Thoracic aorta (tissue), 2 donors: ENCODE results near the gene IL6R. TPM values are rescaled to one million over a fixed set of nuclear protein-coding genes. Genes with fewer than 3 reads are reported as not detected.
A peak's percentile ranks its signal among the peaks of the same experiment; 100 is the strongest.

Experiments used
- ATAC-seq: fragments of 150-250 bp; one replicate; pipeline ENCODE4 v1.8.0; 2017; ENCODE audit warnings: low read depth; ENCODE audit not compliant: insufficient number of reproducible peaks, low FRiP score
- DNase-seq: peaks from one replicate; pipeline ENCODE4 v3.0.0-alpha.2; 2020; ENCODE audit warnings: low spot score
- H3K27ac ChIP-seq, 2 donors: fragments of 200-600 bp; sonication (generic); 1 replicate in 1 of 2; 2 replicates in 1 of 2; pipeline ENCODE4 v1.5.1; 2016; ENCODE audit warnings: mild to moderate bottlenecking in 2 of 2, moderate library complexity in 2 of 2
- H3K27me3 ChIP-seq: fragments of 200-600 bp; sonication (generic); replicated peaks from 2 replicates; pipeline ENCODE4 v1.6.0; 2016; ENCODE audit warnings: mild to moderate bottlenecking; ENCODE audit not compliant: insufficient read depth
- H3K36me3 ChIP-seq: fragments of 200-600 bp; sonication (generic); one replicate; pipeline ENCODE4 v1.5.1; 2016
- H3K4me1 ChIP-seq, 2 donors: fragments of 200-600 bp; sonication (generic); 1 replicate in 1 of 2; 2 replicates in 1 of 2; pipeline versions ENCODE4 v1.5.1 to v1.6.0; 2016; ENCODE audit warnings: low read depth in 2 of 2, mild to moderate bottlenecking in 1 of 2; ENCODE audit not compliant: control insufficient read depth in 1 of 2
- H3K4me3 ChIP-seq: fragments of 200-600 bp; sonication (generic); 2 replicates; pipeline ENCODE4 v1.5.1; 2016; ENCODE audit warnings: mild to moderate bottlenecking
- H3K9me3 ChIP-seq: fragments of 200-600 bp; sonication (generic); 2 replicates; pipeline ENCODE4 v1.5.1; 2016
- CTCF ChIP-seq: fragments of 200-600 bp; sonication (generic); IDR thresholded peaks from one replicate; pipeline ENCODE4 v1.5.1; 2019; ENCODE audit warnings: antibody characterized with exemption
- total RNA-seq, 2 donors: library from RNA; depleted of rRNA; stranded (reverse); fragments of >200 nt; gene quantifications; one replicate each; pipeline versions ENCODE4 v1.1.0 to v1.2.3, GENCODE V29; 2016

The IL6R gene
- total RNA-seq, 2 donors from 2014 or later, result 25.8 to 48.3 TPM

DNA sequence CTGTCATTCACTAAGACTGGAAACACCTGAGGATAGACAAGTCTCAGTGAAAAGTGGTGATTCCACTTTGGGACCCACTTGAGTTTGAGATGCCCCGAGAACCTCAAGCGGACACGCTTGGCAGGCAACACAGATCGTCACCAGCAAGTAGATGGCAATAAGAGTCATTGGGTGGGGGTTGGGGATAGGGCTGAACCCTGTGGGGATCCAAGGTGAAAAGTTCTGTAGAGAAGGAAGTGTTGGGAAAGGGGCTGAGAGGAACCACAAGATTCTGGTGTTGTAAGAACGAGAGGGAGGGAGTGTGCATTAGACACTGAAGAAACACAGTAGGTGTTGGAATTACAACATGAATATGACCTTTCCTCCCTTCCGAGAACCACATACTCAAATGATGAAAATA is 51.5 kb downstream of the IL6R start:
- no peak for ATAC-seq

DNA sequence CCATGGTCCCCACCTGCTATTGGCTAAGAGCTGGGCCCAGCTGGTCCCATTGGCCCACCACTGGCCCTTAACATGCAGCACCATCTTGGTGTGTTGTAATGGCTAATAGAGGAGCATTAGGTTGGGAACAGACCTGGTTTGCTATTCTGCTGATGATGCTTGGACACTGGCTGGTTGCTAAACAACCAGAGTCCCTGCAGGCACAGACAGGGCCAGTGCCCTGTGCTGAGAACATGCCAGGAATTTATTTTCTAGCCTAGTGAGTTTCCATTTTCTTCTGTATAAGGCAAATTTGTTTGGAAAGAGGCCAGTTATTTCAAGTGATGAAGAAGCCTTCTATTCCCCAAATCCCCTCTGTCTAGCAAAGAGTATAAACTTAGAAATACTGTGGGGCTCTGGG is 53.9 kb downstream of the IL6R start:
- Histone ChIP-seq H3K27ac (no peak overlapping the region), H3K36me3 (no peaks in the 10 kb centered on the region), H3K4me1 (peaks cover 0 to 11% of the 10 kb centered on the region in 2 donors), H3K9me3 (no peaks in the 10 kb centered on the region), H3K4me3 (no peak overlapping the region), H3K27me3 (no peaks in the 10 kb centered on the region)
- TF ChIP-seq CTCF, result no peak
- DNase-seq (no peak), ATAC-seq (no peak)

More for the DNA sequence above, 51.5 kb downstream of the IL6R start:
- H3K9me3 ChIP-seq, result no peaks in the 10 kb centered on the region
- DNase-seq, result no peak
- no peaks in the 10 kb centered on the region for H3K27me3 ChIP-seq
- H3K36me3 ChIP-seq, result no peaks in the 10 kb centered on the region
- H3K4me1 ChIP-seq, result peaks cover 0 to 12% of the 10 kb centered on the region in 2 donors
- no peak overlapping the region for H3K27ac ChIP-seq
- no peak overlapping the region for H3K4me3 ChIP-seq
- no peak for TF ChIP-seq CTCF

- Histone ChIP-seq H3K4me1 (peaks cover 0 to 11% of the 10 kb centered on the region in 2 donors), H3K4me3 (no peak overlapping the region), H3K9me3 (no peaks in the 10 kb centered on the region), H3K27me3 (no peaks in the 10 kb centered on the region), H3K27ac (no peak overlapping the region), H3K36me3 (no peaks in the 10 kb centered on the region)
- TF ChIP-seq CTCF, result no peak
- no peak for DNase-seq
- ATAC-seq, result no peak
These were observed 55.6 kb downstream of the IL6R start for GRCh38 chr1:154460695-154461260.

GRCh38 chr1:154463512-154463990 is 58.4 kb downstream of the IL6R start:
- H3K36me3 ChIP-seq, result no peaks in the 10 kb centered on the region
- no peak overlapping the region for H3K4me3 ChIP-seq
- DNase-seq, result no peak
- H3K27ac ChIP-seq, result peak overlapping the region in 1 of 2 donors; percentile 41
- no peaks in the 10 kb centered on the region for H3K9me3 ChIP-seq
- H3K27me3 ChIP-seq, result no peaks in the 10 kb centered on the region
- no peak for TF ChIP-seq CTCF
- H3K4me1 ChIP-seq, result peaks cover 0 to 11% of the 10 kb centered on the region in 2 donors
- no peak for ATAC-seq

DNA sequence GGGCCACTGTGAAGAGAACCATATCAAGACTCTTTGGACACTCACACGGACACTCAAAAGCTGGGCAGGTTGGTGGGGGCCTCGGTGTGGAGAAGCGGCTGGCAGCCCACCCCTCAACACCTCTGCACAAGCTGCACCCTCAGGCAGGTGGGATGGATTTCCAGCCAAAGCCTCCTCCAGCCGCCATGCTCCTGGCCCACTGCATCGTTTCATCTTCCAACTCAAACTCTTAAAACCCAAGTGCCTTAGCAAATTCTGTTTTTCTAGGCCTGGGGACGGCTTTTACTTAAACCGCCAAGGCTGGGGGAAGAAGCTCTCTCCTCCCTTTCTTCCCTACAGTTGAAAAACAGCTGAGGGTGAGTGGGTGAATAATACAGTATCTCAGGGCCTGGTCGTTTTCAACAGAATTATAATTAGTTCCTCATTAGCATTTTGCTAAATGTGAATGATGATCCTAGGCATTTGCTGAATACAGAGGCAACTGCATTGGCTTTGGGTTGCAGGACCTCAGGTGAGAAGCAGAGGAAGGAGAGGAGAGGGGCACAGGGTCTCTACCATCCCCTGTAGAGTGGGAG is 60.6 kb downstream of the IL6R start:
- H3K27me3 ChIP-seq, result no peaks in the 10 kb centered on the region
- no peak overlapping the region for H3K27ac ChIP-seq
- no peaks in the 10 kb centered on the region for H3K36me3 ChIP-seq
- no peak overlapping the region for H3K4me3 ChIP-seq
- ATAC-seq (no peak), DNase-seq (no peak)
- no peak for TF ChIP-seq CTCF
- peaks cover 0 to 11% of the 10 kb centered on the region in 2 donors for H3K4me1 ChIP-seq
- H3K9me3 ChIP-seq, result no peaks in the 10 kb centered on the region
